Osteocyte (in vitro differentiated cells): ENCODE data around the gene DENND4C. TPM values are rescaled to one million over a fixed set of nuclear protein-coding genes. Genes with fewer than 3 reads are reported as not detected.
A peak's percentile ranks its signal among the peaks of the same experiment; 100 is the strongest.

Experiments
- DNase-seq: peaks from one replicate; pipeline ENCODE4 v3.0.0; 2021; ENCODE audit warnings: mixed read lengths; ENCODE audit not compliant: unreplicated experiment; ENCODE audit errors: extremely low spot score
- H3K27ac Mint-ChIP-seq: one replicate; pipeline ENCODE4 v1.8.0; 2021; ENCODE audit warnings: mild to moderate bottlenecking, mixed read lengths; ENCODE audit not compliant: unreplicated experiment
- H3K27me3 Mint-ChIP-seq: one replicate; pipeline ENCODE4 v1.8.0; 2021; ENCODE audit warnings: mixed read lengths; ENCODE audit not compliant: unreplicated experiment
- H3K36me3 Mint-ChIP-seq: one replicate; pipeline ENCODE4 v1.8.0; 2021; ENCODE audit warnings: mixed read lengths; ENCODE audit not compliant: unreplicated experiment
- H3K4me1 Mint-ChIP-seq: one replicate; pipeline ENCODE4 v1.8.0; 2021; ENCODE audit warnings: mixed read lengths; ENCODE audit not compliant: unreplicated experiment
- H3K4me3 Mint-ChIP-seq: one replicate; pipeline ENCODE4 v1.8.0; 2021; ENCODE audit warnings: mild to moderate bottlenecking, moderate library complexity, mixed read lengths; ENCODE audit not compliant: unreplicated experiment
- H3K9me3 Mint-ChIP-seq: one replicate; pipeline ENCODE4 v1.8.0; 2021; ENCODE audit warnings: mixed read lengths; ENCODE audit not compliant: unreplicated experiment
- CTCF ChIP-seq: fragments of 200-600 bp; sonication (generic); IDR thresholded peaks from 2 replicates; pipeline ENCODE4 v1.5.0; 2021; ENCODE audit warnings: antibody characterized with exemption, mild to moderate bottlenecking, moderate library complexity
- total RNA-seq: library from RNA; stranded (reverse); gene quantifications from 2 replicates; pipeline ENCODE4 v1.2.1, GENCODE V29; 2021

Gene DENND4C
- total RNA-seq, 1 donor from 2014 or later, result 41.3 TPM

DNA sequence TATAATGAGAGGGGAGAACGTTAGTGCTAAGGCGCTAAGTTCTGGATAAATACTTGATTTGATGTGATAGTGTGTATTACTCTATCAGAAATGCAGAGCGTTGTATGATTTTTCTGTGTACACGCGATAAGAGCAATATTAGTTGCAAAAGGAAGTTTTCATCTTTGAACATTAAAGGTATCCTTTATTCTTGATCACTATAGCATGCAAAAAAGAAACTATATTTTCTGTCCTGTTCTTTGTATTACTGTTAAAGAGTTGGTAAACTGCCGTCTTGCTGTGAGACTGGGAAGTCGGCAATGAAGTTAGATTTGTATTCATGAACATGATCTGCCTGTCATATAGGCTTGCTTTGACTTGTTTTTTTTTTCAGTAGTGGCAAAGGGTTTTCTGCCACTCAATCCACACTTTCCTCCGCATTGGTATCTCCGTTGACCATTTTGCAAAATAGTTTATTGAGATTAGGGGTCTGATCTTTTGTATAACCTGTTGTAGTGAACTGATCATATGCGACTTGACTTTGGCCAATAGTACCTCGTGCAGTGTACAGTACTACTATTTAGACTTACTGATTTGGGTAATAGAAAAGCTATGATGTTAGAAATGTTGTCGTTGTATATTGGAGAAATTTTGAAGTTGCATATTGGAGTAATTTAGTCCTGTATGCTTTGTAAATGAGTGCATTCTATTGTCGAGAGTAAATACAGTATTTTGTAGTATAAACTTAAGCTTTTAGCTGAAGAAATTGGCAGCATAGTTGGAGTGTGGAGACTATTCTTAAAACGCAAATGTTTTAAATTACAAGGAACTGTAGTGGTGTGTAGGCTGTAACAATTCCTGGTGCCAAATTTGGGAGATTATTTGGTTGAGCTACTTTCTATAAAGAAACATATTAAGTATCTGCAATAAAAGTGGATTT is 1.7 kb downstream of the DENND4C start:
- peaks cover 15% of the 10 kb centered on the region for H3K4me1 Mint-ChIP-seq
- no peak overlapping the region for H3K27ac Mint-ChIP-seq
- H3K27me3 Mint-ChIP-seq, result no peaks in the 10 kb centered on the region
- H3K4me3 Mint-ChIP-seq, result no peak overlapping the region
- no peak for TF ChIP-seq CTCF
- no peaks in the 10 kb centered on the region for H3K36me3 Mint-ChIP-seq
- DNase-seq, result no peak
- no peaks in the 10 kb centered on the region for H3K9me3 Mint-ChIP-seq

DNA sequence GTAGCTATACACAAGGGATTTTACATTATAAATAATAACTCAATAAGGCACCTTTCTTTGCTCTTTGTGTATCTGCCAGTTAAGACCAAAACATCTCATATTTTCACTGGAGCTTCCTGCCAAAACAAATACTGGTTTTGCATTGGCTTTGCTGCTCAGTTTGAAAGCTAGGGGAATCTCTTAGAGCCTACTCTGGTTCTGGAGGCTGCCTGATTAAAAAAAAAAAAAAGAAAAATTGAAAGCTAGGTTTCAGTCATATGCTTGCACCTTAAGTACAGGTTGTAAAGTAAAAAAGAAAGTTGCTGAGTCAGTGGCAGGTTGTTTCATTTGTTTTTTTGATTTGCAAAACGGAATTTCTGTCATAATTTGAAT is 2.3 kb downstream of the DENND4C start:
- Mint-ChIP-seq H3K9me3 (no peaks in the 10 kb centered on the region), H3K4me3 (no peak overlapping the region), H3K27ac (no peak overlapping the region), H3K27me3 (no peaks in the 10 kb centered on the region), H3K36me3 (no peaks in the 10 kb centered on the region), H3K4me1 (peaks cover 15% of the 10 kb centered on the region)
- no peak for TF ChIP-seq CTCF
- DNase-seq, result no peak

DNA sequence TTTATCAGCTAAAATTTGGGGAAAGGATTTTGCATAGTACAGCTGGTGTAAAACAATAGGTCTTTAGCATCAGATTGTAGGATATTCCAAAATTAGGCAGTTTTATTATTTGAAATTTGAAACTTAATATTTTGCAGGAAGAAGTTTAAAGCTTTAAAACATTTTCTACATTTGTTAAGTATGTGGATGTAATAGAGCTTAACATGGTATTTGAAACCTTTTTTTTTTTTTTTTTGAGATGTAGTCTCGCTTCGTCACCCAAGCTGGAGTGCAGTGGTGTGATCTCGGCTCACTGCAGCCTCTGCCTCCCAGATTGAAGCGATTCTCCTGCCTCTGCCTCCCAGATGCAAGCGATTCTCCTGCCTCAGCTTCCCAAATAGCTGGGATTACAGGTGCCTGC is 2.9 kb downstream of the DENND4C start:
- peaks cover 15% of the 10 kb centered on the region for H3K4me1 Mint-ChIP-seq
- DNase-seq, result no peak
- H3K27me3 Mint-ChIP-seq, result no peaks in the 10 kb centered on the region
- H3K27ac Mint-ChIP-seq, result no peak overlapping the region
- H3K9me3 Mint-ChIP-seq, result no peaks in the 10 kb centered on the region
- no peak for TF ChIP-seq CTCF
- peak overlapping the region; percentile 14 for H3K4me3 Mint-ChIP-seq
- no peaks in the 10 kb centered on the region for H3K36me3 Mint-ChIP-seq

DNA sequence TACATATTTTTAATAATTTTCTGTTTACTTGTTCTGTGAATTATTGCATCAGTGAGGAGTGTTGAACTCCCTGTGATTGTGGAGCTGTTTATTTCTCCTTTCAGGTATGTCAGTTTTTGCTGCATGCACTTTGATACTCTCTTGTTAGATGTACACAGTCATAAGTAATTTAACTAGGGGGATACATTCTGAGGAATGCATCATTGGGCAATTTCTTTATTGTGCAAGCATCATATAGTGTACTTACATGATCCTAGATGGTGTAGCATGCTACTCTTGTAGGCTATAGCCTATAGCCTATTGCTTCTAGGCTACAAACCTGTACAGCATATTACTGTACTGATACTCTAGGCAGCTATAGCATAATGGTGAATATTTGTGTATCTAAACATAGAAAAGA is 9.5 kb downstream of the DENND4C start:
- DNase-seq, result no peak
- no peak overlapping the region for H3K27ac Mint-ChIP-seq

More for the DNA sequence above, 9.5 kb downstream of the DENND4C start:
- Mint-ChIP-seq H3K4me3 (no peak overlapping the region), H3K4me1 (peaks cover 14% of the 10 kb centered on the region), H3K36me3 (peaks cover 11% of the 10 kb centered on the region), H3K9me3 (no peaks in the 10 kb centered on the region), H3K27me3 (no peaks in the 10 kb centered on the region)
- TF ChIP-seq CTCF, result no peak
